HG03045 (cell line): Measurements from ENCODE around the gene CELF4.

Experiments
- ATAC-seq: cut with Tn5 transposase; IDR thresholded peaks from one replicate; pipeline ENCODE4 v1.9.1; 2021; ENCODE audit warnings: mild to moderate bottlenecking, moderate library complexity; ENCODE audit not compliant: unreplicated experiment

Gene CELF4

GRCh38 chr18:37548679-37549289, 16.8 kb downstream of the CELF4 start:
- ATAC-seq, result no peak

GRCh38 chr18:37547196-37547827, 18.3 kb downstream of the CELF4 start:
- ATAC-seq, result no peak

- ATAC-seq, result no peak
Measured at GRCh38 chr18:37546651-37547050, 18.9 kb downstream of the CELF4 start.

GRCh38 chr18:37546272-37546537, 19.4 kb downstream of the CELF4 start:
- no peak for ATAC-seq

- ATAC-seq, result no peak
Measured at GRCh38 chr18:37545461-37546271, 19.9 kb downstream of the CELF4 start.

GRCh38 chr18:37544713-37545112, 20.9 kb downstream of the CELF4 start:
- no peak for ATAC-seq

GRCh38 chr18:37544217-37544616, 21.4 kb downstream of the CELF4 start:
- no peak for ATAC-seq

GRCh38 chr18:37543321-37543720, 22.3 kb downstream of the CELF4 start:
- ATAC-seq, result no peak

GRCh38 chr18:37541517-37541916, 24.1 kb downstream of the CELF4 start:
- ATAC-seq, result no peak

- no peak for ATAC-seq
Measured at GRCh38 chr18:37540424-37541138, 25.0 kb downstream of the CELF4 start.

GRCh38 chr18:37539236-37539635, 26.4 kb downstream of the CELF4 start:
- ATAC-seq, result no peak

GRCh38 chr18:37538526-37539205, 26.9 kb downstream of the CELF4 start:
- ATAC-seq, result no peak

GRCh38 chr18:37537868-37538525, 27.6 kb downstream of the CELF4 start:
- ATAC-seq, result peak; percentile 86

GRCh38 chr18:37536656-37537055, 28.9 kb downstream of the CELF4 start:
- no peak for ATAC-seq

- no peak for ATAC-seq
Measured at GRCh38 chr18:37535968-37536367, 29.6 kb downstream of the CELF4 start.

GRCh38 chr18:37534627-37535026, 31.0 kb downstream of the CELF4 start:
- no peak for ATAC-seq

GRCh38 chr18:37533647-37534584, 31.7 kb downstream of the CELF4 start:
- no peak for ATAC-seq

- ATAC-seq, result no peak
Measured at GRCh38 chr18:37532917-37533316, 32.7 kb downstream of the CELF4 start.

GRCh38 chr18:37529863-37530262, 35.7 kb downstream of the CELF4 start:
- ATAC-seq, result no peak
